Pulmonary artery endothelial cell (primary cell): ENCODE data around the gene MISP3. TPM values are rescaled to one million over a fixed set of nuclear protein-coding genes. Genes with fewer than 3 reads are reported as not detected.

ENCODE experiments used
- DNase-seq: peaks from one replicate; pipeline ENCODE4 v3.0.0-alpha.2; 2011; ENCODE audit warnings: low read depth, low spot score
- total RNA-seq: library from RNA; depleted of rRNA; stranded (reverse); fragments of >200 nt; gene quantifications from 2 replicates; pipeline ENCODE4 v1.2.3, GENCODE V29; 2014

The MISP3 gene
- total RNA-seq, 1 donor from 2014 or later: 0.46 TPM

DNA sequence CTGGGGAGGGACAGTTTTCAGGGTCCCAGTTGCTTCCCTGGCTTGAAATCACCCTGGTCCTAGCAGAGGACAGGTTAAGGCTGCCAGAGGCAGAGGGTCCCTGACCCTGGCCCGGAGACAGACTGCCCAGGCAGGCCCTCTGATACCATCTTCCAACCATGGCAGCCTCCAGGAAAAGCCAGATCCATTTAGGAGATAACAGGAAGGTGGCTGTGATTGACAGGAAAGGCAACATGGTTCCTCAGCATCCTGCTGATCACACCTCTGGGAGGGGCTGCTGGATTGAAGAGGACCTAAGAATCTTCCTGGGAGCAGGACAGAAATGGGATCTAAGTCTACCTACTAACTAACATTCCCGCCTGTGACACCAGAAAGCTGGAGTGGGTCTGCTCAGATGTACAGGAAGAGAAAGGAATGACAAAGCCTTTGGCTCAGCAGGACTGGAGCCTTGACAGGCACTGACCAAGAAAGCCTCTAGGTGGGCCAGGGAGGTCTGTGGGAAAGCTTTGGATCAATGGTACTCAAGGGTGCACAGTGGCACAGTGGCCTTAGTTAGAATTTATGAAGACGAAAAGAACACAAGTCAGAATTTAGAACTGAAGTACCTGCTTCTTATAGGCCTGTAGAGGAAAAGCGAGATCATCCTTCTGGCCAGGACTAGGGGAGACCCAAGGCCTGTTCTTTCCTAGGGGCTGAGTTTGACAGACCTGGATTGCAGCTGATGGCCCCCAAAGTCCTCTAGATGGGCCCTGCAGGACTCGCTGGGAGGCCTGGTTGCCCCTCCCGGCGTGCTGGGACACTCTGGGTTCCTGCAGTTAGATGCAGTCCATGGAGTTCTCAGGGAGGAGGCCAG lies 47.3 kb downstream of the MISP3 start:
- DNase-seq: no peak

DNA sequence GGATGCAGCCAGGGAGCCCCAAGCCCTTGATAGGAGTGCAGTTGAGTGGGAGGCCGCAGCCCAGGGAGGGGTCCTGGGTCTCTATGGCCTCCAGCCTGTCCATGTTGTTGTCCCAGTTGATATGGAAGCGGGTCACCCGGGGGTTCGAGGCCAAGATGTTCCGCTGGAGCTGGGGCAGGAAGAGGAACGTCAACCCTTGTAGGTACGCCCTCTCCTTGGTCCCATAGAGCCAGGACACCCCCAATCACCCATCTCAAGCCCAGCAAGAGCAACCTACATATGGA lies 47.9 kb downstream of the MISP3 start:
- no peak for DNase-seq

DNA sequence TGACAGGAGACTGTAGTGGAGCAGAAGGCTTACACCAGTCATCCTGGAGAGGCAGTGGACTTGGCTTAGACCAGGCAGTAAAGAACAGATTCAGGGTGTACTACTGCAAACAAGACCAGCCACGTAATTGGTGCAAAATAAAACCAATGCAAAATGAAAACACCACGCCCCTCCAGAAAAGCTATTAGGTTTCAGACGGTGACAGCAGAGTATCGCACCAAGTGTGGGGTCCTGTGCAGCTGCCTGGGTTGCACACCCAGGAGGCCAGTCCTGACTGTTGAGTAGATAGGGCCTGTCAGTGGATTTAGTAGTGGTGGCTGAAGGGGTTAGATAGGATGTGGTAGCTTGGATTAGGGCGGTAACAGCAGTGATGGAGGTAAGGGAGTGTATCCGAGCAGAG lies 50.3 kb downstream of the MISP3 start:
- DNase-seq: no peak

Other genes with a start within 250 kb of the MISP3 start
- gene NANOS3, start 195.7 kb upstream of the MISP3 start, total RNA-seq: not detected in 2 replicates
- 0.63 and 0.73 TPM in 2 replicates for gene BRME1, start 166.7 kb upstream of the MISP3 start, total RNA-seq
- gene CC2D1A, start 166.6 kb upstream of the MISP3 start, total RNA-seq: 6.2 and 6.6 TPM in 2 replicates
- gene PODNL1, start 134.4 kb upstream of the MISP3 start, total RNA-seq: 0.04 and 0.13 TPM in 2 replicates
- 10.5 and 15.2 TPM in 2 replicates for gene DCAF15, start 120.3 kb upstream of the MISP3 start, total RNA-seq
- gene RFX1, start 66.5 kb upstream of the MISP3 start, total RNA-seq: 1.7 and 2.4 TPM in 2 replicates
- gene RLN3, start 44.6 kb upstream of the MISP3 start, total RNA-seq: not detected in 2 replicates
- gene IL27RA, start 41.0 kb upstream of the MISP3 start, total RNA-seq: 4.1 and 8.6 TPM in 2 replicates
- 0.07 and 0.32 TPM in 2 replicates for gene PALM3, start 10.7 kb upstream of the MISP3 start, total RNA-seq
- 0.13 TPM in 1 of 2 replicates, not detected in the other for gene C19orf67, start 13.0 kb downstream of the MISP3 start, total RNA-seq
- gene SAMD1, start 18.0 kb downstream of the MISP3 start, total RNA-seq: 21.3 and 23.1 TPM in 2 replicates
- gene PRKACA, start 45.0 kb downstream of the MISP3 start, total RNA-seq: 37.9 and 44.4 TPM in 2 replicates
- 15.3 and 21.5 TPM in 2 replicates for gene ASF1B, start 63.8 kb downstream of the MISP3 start, total RNA-seq
- 1.4 and 2.2 TPM in 2 replicates for gene ADGRL1, start 133.4 kb downstream of the MISP3 start, total RNA-seq